C4-2B (cell line): ENCODE results near the gene ELMO3.

Experiments used
- CTCF ChIP-seq: fragments of 450-650 bp; conservative IDR thresholded peaks from 2 replicates; pipeline ENCODE4 v1.5.1; 2017; ENCODE audit warnings: mild to moderate bottlenecking
- ZFX ChIP-seq: fragments of 450-650 bp; IDR thresholded peaks from 2 replicates; pipeline ENCODE4 v1.6.1; 2017

GRCh38 chr16:67216612-67217490 is 17.9 kb downstream of the ELMO3 start:
- TF ChIP-seq CTCF = no peak
- no peak for TF ChIP-seq ZFX
